K562 (cell line): ENCODE data around the gene KCNQ5. TPM values are rescaled to one million over a fixed set of nuclear protein-coding genes. Genes with fewer than 3 reads are reported as not detected.

Experiments used
- ATAC-seq: fragments of 200-7000 bp; cut with Tn5 transposase; 3 replicates; pipeline ENCODE4 v1.9.1; 2020; ENCODE audit warnings: moderate library complexity
- BruUV-seq: library from RNA; stranded (reverse); fragments of 400-500 nt; replicated peaks from 2 replicates; lab custom pipeline; 2021; lab: Mats Ljungman, UMichigan
- CTCF ChIA-PET: fragments of 300-600 bp; formaldehyde crosslinking; extraction: SDS; loops from one replicate; lab custom pipeline; 2021; ENCODE audit warnings: low intra/inter-chr PET ratio; lab: Yijun Ruan, JAX
- POLR2A ChIA-PET: fragments of 300-600, 350-650 bp; sonication (Branson Sonifier 250); formaldehyde crosslinking; extraction: SDS; loops from one replicate; lab custom pipeline; 2021; ENCODE audit warnings: antibody characterized with exemption, inconsistent platforms; lab: Yijun Ruan, JAX
- DNase-seq, 4 experiments: peaks; one replicate each; pipeline versions ENCODE4 v3.0.0 to v3.0.0-alpha.2; 2011 to 2018; ENCODE audit warnings: low spot score in 3 of 4, mixed read lengths in 3 of 4; ENCODE audit errors: extremely low read depth in 1 of 4
- FAIRE-seq: peaks from 2 replicates; lab custom pipeline; 2011; peaks lifted over from hg19 to GRCh38; lab: Jason Lieb, UNC
- H2AFZ ChIP-seq: 2 replicates; pipeline ENCODE4 v1.6.0; 2011; ENCODE audit warnings: low read depth, low read length, control low read depth, inconsistent platforms
- H3K27ac ChIP-seq: fragments of 200-600 bp; 3 replicates; pipeline ENCODE4 v1.8.0; 2011; ENCODE audit warnings: low read depth, mild to moderate bottlenecking, control low read depth, inconsistent platforms, low read length, moderate library complexity, mixed read lengths; ENCODE audit errors: extremely low read depth
- H3K27me3 ChIP-seq, 2 experiments: fragments of 300-600 bp in 1 of 2; 2 replicates in 1 of 2; 3 replicates in 1 of 2; pipeline versions ENCODE4 v1.6.0 to v1.8.0; 2011; ENCODE audit warnings: inconsistent platforms in 2 of 2, low read length in 2 of 2, mild to moderate bottlenecking in 1 of 2, mixed read lengths in 1 of 2, moderate library complexity in 1 of 2; ENCODE audit not compliant: control insufficient read depth in 2 of 2, insufficient read depth in 2 of 2
- H3K36me3 ChIP-seq: fragments of 300-600 bp; 3 replicates; pipeline ENCODE4 v1.8.0; 2011; ENCODE audit warnings: mild to moderate bottlenecking, low read length, inconsistent platforms; ENCODE audit not compliant: control insufficient read depth, insufficient read depth
- H3K4me1 ChIP-seq, 2 experiments: fragments of 200-600 bp in 1 of 2; replicated peaks in 1 of 2; 2 replicates in 1 of 2; 3 replicates in 1 of 2; pipeline versions ENCODE4 v1.5.1 to v1.8.0; 2011; ENCODE audit warnings: inconsistent platforms in 2 of 2, low read length in 2 of 2, mild to moderate bottlenecking in 1 of 2, mixed read lengths in 1 of 2, moderate library complexity in 1 of 2; ENCODE audit not compliant: control insufficient read depth in 2 of 2, insufficient read depth in 2 of 2
- H3K4me2 ChIP-seq: 2 replicates; pipeline ENCODE4 v1.6.1; 2011; ENCODE audit warnings: low read length, control low read depth, inconsistent platforms, mixed read lengths; ENCODE audit not compliant: insufficient read depth
- H3K4me3 ChIP-seq: fragments of 200-600 bp; sonication (generic), shearing (Covaris generic); 2 replicates; pipeline ENCODE4 v1.5.1; 2016; ENCODE audit warnings: control low read depth, inconsistent platforms
- H3K79me2 ChIP-seq: fragments of 200-600 bp; 3 replicates; pipeline ENCODE4 v1.8.0; 2011; ENCODE audit warnings: low read length, inconsistent platforms; ENCODE audit not compliant: control insufficient read depth, insufficient read depth
- H3K9ac ChIP-seq, 2 experiments: 2 replicates each; pipeline versions ENCODE4 v1.6.0 to v1.6.1; 2011; ENCODE audit warnings: low read depth in 2 of 2, low read length in 2 of 2, control low read depth in 1 of 2, inconsistent platforms in 1 of 2, mild to moderate bottlenecking in 1 of 2, mixed read lengths in 1 of 2; ENCODE audit not compliant: insufficient read depth in 1 of 2
- H3K9me1 ChIP-seq: one replicate; pipeline ENCODE4 v1.6.0; 2011; ENCODE audit warnings: inconsistent platforms, mild to moderate bottlenecking, low read length, moderate library complexity; ENCODE audit not compliant: control insufficient read depth, insufficient read depth
- H3K9me3 ChIP-seq: replicated peaks from 2 replicates; pipeline ENCODE4 v1.5.1; 2011; ENCODE audit warnings: low read depth, low read length, inconsistent platforms; ENCODE audit not compliant: control insufficient read depth, insufficient read depth
- H4K20me1 ChIP-seq: replicated peaks from 2 replicates; pipeline ENCODE4 v1.6.1; 2011; ENCODE audit warnings: low read length, inconsistent platforms, mixed read lengths; ENCODE audit not compliant: control insufficient read depth, insufficient read depth
- ETV1 ChIP-seq: fragments of 450-650 bp; conservative IDR thresholded peaks from 2 replicates; pipeline ENCODE4 v1.6.1; 2016; ENCODE audit warnings: missing genetic modification characterization, control low read depth, low read depth, missing compliant biosample characterization
- FOSL1 ChIP-seq: fragments of 200-800 bp; sonication (Bioruptor generic); conservative IDR thresholded peaks from 2 replicates; pipeline ENCODE4 v1.6.1; 2016; ENCODE audit warnings: missing genetic modification characterization, missing compliant biosample characterization
- RBM25 ChIP-seq: fragments of 200-400 bp; formaldehyde crosslinking; IDR thresholded peaks from 2 replicates; pipeline ENCODE4 v1.6.1; 2018; ENCODE audit warnings: low read length, low read depth, moderate library complexity; ENCODE audit not compliant: severe bottlenecking
- ZNF316 ChIP-seq: fragments of 450-650 bp; IDR thresholded peaks from 2 replicates; pipeline ENCODE4 v1.6.1; 2016
- WGBS: fragments of 100-300 bp; shearing (Covaris generic); methylation state at CpG from one replicate; pipeline ENCODE4 v1.1.6; 2016; ENCODE audit warnings: low coverage, mixed read lengths; ENCODE audit not compliant: insufficient coverage; ENCODE audit errors: missing lambda C conversion rate; 5-methylcytosine and 5-hydroxymethylcytosine counted together
- in situ Hi-C: fragments of 300-500 bp; cut with MboI; formaldehyde crosslinking; loops from 4 replicates; pipeline ENCODE4 v1.15.0; 2018; ENCODE audit warnings: inconsistent platforms, mixed read lengths
- intact Hi-C: fragments of 100-400 bp; cut with micrococcal nuclease; formaldehyde crosslinking; loops from 2 replicates; pipeline ENCODE4 v1.14.2; 2022
- polyA plus RNA-seq, 8 experiments: library from polyadenylated mRNA; depleted of rRNA in 4 of 8; stranded (reverse) in 5 of 8; unstranded in 3 of 8; fragments of >200 nt; fragmentation: Nextera tagmentation in 2 of 8; fragmentation: Illumina TruSeq in 1 of 8; extraction: Ambion mirVana in 2 of 8; extraction: Trizol in 1 of 8; gene quantifications; 2 replicates each; pipeline versions ENCODE4 v1.2.1 to v1.2.3, GENCODE V29; 2011 to 2014; ENCODE audit warnings: inconsistent platforms in 1 of 8, missing spikeins in 1 of 8
- total RNA-seq, 7 experiments: library from RNA; depleted of rRNA in 6 of 7; stranded (reverse); fragments of >200 nt in 6 of 7; fragmentation: Illumina TruSeq in 2 of 7; extraction: Trizol in 2 of 7; gene quantifications; 2 replicates each; pipeline versions ENCODE4 v1.2.1 to v1.2.3, GENCODE V29; 2011 to 2021; ENCODE audit warnings: low replicate concordance in 1 of 7
- TF ChIP-seq, protein P1 (sequence below): fragments of 250-450 bp; sonication (Bioruptor Pico); IDR thresholded peaks from 2 replicates; pipeline ENCODE4 v1.4.0; 2020

The KCNQ5 gene
- total and polyA plus RNA-seq, 9 of the 15 experiments (the other 6 are each of a cell fraction or from before 2014, with no cell fraction given): 0.31 to 5.9 (median 2.6) TPM

DNA sequence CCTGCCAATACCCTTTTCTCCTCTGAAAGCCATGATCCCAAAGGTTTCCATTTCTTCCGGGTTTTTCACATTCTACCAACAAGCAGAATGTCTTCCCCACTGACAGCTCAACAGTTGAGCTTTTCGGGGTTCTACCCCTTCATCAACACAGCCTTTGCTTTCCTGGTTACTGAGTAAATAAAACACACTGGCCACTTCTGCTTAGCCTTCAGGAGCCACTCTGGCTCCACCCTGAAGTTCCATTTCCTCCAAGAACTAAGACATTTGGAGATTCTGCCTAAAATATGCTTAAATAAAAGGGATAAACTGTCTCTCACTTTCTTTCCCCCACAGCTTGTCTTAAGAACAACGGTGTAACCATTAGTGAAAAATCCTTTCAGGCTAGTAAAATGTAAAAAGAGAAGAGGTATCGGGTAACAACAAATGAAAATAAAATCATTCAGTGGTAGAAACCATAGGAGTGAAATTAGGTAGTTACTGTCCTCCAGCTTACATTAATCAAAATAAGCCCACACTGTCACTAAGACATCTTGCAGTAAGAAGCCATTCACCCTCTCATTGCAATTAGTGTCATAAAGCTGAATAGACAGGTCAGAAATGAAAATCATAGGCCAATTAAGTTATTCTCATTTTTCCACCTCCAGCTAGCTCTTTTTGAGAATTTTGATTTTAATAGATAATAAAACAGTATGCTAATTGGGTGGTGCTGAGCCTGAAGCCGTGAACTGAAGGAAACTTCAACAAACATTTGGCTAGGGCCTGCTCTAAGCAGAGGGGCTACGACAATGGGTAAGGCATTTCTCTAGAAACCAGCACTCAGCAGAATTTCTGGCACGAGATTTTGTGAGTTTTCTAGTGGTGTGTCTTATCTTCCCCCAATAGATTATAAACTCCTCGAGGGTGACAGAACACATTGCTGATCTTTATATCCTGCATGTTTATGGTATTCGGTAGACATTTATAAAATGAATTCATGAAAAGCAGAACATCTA is 409.2 kb downstream of the KCNQ5 start (continued):
- TF ChIP-seq, protein P1, sequence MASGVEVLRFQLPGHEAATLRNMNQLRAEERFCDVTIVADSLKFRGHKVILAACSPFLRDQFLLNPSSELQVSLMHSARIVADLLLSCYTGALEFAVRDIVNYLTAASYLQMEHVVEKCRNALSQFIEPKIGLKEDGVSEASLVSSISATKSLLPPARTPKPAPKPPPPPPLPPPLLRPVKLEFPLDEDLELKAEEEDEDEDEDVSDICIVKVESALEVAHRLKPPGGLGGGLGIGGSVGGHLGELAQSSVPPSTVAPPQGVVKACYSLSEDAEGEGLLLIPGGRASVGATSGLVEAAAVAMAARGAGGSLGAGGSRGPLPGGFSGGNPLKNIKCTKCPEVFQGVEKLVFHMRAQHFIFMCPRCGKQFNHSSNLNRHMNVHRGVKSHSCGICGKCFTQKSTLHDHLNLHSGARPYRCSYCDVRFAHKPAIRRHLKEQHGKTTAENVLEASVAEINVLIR (CRISPR knock-in tag): no peak
- TF ChIP-seq ZNF316 (no peak), RBM25 (no peak)

DNA sequence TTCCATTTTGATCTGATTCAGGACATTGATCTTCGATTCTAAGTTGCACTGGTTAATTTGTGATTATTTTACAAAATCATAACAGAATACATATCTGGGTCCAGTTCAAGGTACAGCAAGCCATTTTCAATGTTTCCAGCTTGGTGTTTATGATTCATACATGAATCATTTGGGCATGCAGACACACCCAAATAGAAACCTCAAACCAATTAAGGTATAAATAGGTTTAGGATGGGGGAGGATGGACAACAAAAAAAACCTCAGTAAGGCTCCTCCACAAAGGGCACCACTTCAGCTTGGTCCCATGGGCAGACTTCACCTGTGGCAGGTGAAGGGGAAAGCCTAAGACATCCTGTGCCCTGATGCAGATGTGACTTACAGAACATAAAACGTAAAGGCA is 410.7 kb downstream of the KCNQ5 start:
- no peak for TF ChIP-seq ETV1
- TF ChIP-seq FOSL1 (tag): 0 out of 2 replicates have a peak, but pooled peaks have one; percentile 13
- FAIRE-seq: no peak
- H3K9ac ChIP-seq: no peak overlapping the region
- no peak overlapping the region for H3K27ac ChIP-seq
- no peak for DNase-seq
- ATAC-seq: no peak
- no peaks in the 10 kb centered on the region for H3K27me3 ChIP-seq
- H3K4me3 ChIP-seq: no peak overlapping the region
- no peak overlapping the region for H2AFZ ChIP-seq
- H3K9me1 ChIP-seq: no peaks in the 10 kb centered on the region
- H3K79me2 ChIP-seq: no peaks in the 10 kb centered on the region
- no peaks in the 10 kb centered on the region; a peak in 2 of 5 replicates for H3K4me1 ChIP-seq
- intact Hi-C loops: no loop called here
- H3K4me2 ChIP-seq: no peak overlapping the region
- POLR2A ChIA-PET: no interaction called here
- in situ Hi-C loops: no loop called here
- WGBS: 16% methylated on average over 2 of the region's 2 CpGs
- H4K20me1 ChIP-seq: no peaks in the 10 kb centered on the region
- no TSS peak for BruUV-seq
- no peaks in the 10 kb centered on the region for H3K9me3 ChIP-seq
- CTCF ChIA-PET: no interaction called here
- no peaks in the 10 kb centered on the region for H3K36me3 ChIP-seq
